ENCODE data around the gene KCNH5. TPM values are rescaled to one million over a fixed set of nuclear protein-coding genes. Genes with fewer than 3 reads are reported as not detected.
A peak's percentile ranks its signal among the peaks of the same experiment; 100 is the strongest.

KCNH5 gene
- total RNA-seq: not detected
- long read RNA-seq: 0 reads

GRCh38 chr14:63045234-63045611 is at the start of gene KCNH5:
Gene KCNH5 (minus strand): TSS chr14:63045458. CDS start chr14:63045186, 272 bp downstream.
- intact Hi-C loops (cut with DNase I): no loop called here
- peak; percentile 49 for ATAC-seq (ENCODE audit: poor library complexity)
- peak; percentile 47 for DNase-seq

DNA sequence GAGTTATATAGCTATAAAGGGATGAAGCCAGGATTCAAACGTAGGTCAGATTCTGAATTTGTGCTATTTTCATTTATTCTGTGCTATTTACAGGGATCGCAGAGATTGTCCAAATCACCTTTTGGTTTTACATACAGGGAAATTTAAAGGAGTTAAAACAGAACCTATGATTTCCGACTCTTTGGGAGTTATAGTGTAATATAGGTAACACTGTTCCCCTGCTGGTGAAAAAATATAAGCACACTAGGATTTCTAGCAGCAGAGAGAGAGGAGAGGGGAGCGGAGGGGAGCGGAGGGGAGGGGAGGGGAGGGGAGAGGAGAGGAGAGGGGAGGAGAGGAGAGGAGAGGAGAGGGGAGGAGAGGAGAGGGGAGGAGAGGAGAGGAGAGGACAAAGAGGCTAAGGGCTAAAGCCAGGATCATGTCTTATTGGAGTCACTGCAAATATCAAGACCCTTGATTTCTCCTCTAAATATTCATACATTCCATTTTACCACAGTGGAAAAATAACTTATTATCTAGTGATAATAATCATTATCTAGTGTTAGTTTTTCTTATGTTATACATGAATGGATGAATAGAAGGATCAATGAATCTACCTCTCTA is 46.2 kb upstream of the KCNH5 start:
- intact Hi-C loops (cut with DNase I): no loop called here
- ATAC-seq (ENCODE audit: poor library complexity) (no peak), DNase-seq (no peak)

DNA sequence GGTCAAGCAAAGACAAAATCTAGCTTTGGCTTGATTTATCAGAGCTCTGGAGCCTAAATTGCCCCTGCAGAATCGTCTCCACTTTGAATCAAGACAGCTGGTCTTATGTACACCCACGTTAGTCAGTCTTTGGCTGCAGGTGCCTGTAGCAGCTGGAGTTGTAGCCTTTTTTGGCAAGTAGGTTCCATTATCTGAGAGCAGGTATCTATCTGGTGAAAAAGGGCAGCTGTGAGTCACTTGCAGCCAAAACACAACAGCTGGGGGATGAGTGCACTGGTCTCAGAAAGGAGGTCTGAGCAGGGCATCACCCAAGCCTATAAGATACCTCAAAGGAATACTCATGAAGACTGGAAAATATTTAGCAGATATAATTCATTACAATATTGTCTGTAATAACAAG is 43.6 kb upstream of the KCNH5 start:
- ATAC-seq (ENCODE audit: poor library complexity): no peak
- intact Hi-C loops (cut with DNase I): no loop called here
- DNase-seq: no peak

DNA sequence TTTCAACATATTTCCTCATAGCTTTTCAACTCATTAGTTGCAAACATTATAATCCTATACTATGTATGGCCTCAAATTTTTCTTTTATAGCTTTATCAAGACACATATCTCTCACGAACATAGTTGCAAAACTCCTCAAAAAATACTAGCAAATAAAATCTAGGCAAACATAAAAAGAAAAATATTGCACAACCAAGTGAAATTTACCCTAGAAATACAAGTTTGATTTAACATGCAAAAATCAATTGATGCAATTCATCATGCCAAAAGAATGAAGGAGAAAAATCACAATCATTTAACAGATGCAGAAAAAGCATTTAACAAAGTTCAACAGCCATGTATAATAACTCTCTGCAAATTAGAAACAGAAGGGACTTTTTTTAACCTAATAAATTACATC is 33.3 kb upstream of the KCNH5 start:
- DNase-seq (no peak), ATAC-seq (ENCODE audit: poor library complexity) (no peak)
- intact Hi-C loops (cut with DNase I): no loop called here

- no peak for ATAC-seq (ENCODE audit: poor library complexity)
- DNase-seq: no peak
- intact Hi-C loops (cut with DNase I): no loop called here
These were observed 31.2 kb upstream of the KCNH5 start for GRCh38 chr14:63076488-63076887.

DNA sequence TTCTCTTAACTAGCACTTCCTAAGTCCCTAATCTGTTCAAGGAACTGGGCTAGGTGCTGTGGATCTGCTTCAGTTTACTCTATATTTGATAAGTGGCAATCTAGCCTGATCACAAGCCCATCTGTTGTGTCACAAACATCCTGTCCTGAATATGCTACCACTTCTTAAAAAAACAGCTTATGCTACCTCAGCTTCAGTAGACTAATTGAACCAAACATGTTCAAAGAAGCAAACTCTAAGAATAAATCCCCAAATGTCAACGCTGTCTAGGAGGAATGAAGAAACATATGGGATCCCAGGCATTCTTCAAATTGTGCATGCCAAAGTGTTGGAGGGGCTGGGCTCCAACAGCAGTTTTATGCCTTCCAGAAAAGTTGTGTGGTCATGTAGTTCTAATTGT is 10.4 kb upstream of the KCNH5 start:
- ATAC-seq (ENCODE audit: poor library complexity) (no peak), DNase-seq (no peak)
- intact Hi-C loops (cut with DNase I): no loop called here

- DNase-seq (no peak), ATAC-seq (ENCODE audit: poor library complexity) (no peak)
- intact Hi-C loops (cut with DNase I): no loop called here
These were observed 6.7 kb upstream of the KCNH5 start for GRCh38 chr14:63051992-63052391.

- DNase-seq: no peak
- ATAC-seq (ENCODE audit: poor library complexity): no peak
- intact Hi-C loops (cut with DNase I): no loop called here
These were observed 6.0 kb upstream of the KCNH5 start for GRCh38 chr14:63051301-63051700.

DNA sequence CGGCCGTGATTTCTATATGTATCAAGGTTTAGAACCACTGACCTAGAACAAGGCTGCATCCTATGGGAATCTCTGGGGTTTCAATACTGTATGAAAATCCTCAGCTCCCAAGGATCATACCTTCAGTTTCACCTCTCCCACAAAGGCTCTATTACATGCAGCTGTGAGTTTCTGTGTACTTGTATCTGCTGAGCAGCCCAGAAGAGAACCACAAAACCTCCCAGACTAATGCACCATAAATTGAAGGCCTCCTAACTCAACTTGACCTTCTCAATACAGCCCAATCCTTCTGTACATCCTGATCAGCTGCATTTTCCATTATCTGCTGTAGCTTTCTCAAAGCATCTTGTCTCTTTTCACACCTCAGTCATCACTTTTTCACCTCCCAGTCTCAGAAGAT is 5.4 kb upstream of the KCNH5 start:
- DNase-seq (no peak), ATAC-seq (ENCODE audit: poor library complexity) (no peak)
- intact Hi-C loops (cut with DNase I): no loop called here

GRCh38 chr14:63046339-63047268 is 1.3 kb upstream of the KCNH5 start:
- no peak for DNase-seq
- intact Hi-C loops (cut with DNase I): no loop called here
- ATAC-seq (ENCODE audit: poor library complexity): no peak

- peak; percentile 38 for DNase-seq
- intact Hi-C loops (cut with DNase I): no loop called here
- peak; percentile 31 for ATAC-seq (ENCODE audit: poor library complexity)
These were observed 508 bp upstream of the KCNH5 start for GRCh38 chr14:63045612-63046320.

- intact Hi-C loops (cut with DNase I): no loop called here
- DNase-seq: no peak
- ATAC-seq (ENCODE audit: poor library complexity): no peak
These were observed 5.4 kb downstream of the KCNH5 start for GRCh38 chr14:63039866-63040265.

GRCh38 chr14:63032641-63033040 is 12.6 kb downstream of the KCNH5 start:
- no peak for DNase-seq
- intact Hi-C loops (cut with DNase I): no loop called here
- no peak for ATAC-seq (ENCODE audit: poor library complexity)

- intact Hi-C loops (cut with DNase I): no loop called here
- no peak for DNase-seq
- no peak for ATAC-seq (ENCODE audit: poor library complexity)
These were observed 13.2 kb downstream of the KCNH5 start for GRCh38 chr14:63032076-63032475.

DNA sequence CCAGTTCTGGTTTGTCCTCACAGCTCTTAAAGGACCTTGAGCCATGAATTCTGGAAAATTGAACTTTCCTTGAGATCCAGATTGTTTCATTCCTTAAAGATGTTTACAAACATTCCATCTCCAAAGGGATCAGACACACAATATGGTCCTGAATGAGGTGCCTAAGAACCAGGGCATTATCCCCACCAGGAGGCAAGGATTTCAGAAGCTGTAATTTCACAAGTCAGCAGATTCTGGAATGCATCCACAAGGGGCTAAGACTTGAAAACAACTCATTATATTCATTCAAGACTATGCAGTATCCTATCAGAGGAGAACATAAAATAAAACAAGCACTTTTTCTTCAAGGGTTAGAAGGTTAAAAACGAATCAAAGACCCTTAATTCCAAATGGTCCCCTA is 15.1 kb downstream of the KCNH5 start:
- DNase-seq (no peak), ATAC-seq (ENCODE audit: poor library complexity) (no peak)
- intact Hi-C loops (cut with DNase I): no loop called here

DNA sequence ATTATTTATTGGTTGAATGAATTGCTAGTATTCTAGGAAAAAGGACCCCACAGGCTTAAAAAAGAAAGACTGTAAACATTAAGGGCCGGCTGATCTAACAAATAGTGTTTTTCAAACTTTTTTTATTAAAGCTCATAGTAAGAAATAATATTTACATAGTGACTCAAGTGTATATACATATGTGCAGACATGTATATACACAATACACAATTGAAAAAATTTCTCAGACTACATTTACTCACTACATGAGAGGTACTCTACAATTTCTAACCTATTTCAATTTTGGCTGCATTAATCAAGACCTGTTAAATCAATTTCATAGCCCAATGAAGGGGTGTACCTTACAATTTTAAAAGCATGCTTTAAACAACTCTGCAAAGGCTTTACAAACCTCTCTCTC is 17.5 kb downstream of the KCNH5 start:
- DNase-seq: no peak
- no peak for ATAC-seq (ENCODE audit: poor library complexity)
- intact Hi-C loops (cut with DNase I): no loop called here

- ATAC-seq (ENCODE audit: poor library complexity) (no peak), DNase-seq (no peak)
- intact Hi-C loops (cut with DNase I): no loop called here
These were observed 18.8 kb downstream of the KCNH5 start for GRCh38 chr14:63026491-63026890.

DNA sequence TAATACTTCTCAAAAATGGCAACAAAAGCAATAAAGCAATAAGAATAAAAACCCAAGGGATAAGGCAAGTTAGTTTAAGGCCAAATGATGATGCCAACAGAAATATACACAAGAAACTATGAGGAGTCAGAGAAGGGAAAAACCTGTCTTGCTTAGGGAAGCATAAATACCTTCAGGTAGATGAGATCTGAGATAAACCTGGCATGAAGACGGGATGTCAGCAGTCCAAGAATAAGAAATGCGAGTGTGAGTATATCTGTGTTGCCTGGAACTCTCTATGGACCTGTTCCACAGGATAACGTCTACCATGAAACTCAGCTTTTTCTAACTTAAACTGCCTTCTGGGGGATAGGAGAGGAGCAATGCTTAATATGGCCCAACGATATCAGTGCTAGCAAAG is 30.6 kb downstream of the KCNH5 start:
- intact Hi-C loops (cut with DNase I): no loop called here
- no peak for ATAC-seq (ENCODE audit: poor library complexity)
- no peak for DNase-seq

DNA sequence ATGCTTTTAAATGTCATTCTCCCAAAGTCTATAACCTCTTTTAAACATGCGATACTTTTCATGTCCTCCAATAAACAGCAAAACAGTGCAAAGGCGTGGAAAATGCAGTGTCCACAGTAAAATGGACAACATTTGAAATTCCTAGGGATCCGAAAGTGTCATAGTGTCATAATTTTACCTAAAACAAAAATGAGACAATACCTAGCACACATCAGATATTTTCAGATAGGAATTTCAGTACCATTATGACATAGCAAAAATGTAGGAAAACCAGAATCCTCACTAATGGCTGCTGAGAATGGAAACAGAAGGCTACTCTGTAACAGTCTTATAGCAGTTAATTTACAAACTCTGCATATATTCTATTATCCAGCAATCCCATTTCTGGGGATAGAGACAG is 33.1 kb downstream of the KCNH5 start:
- intact Hi-C loops (cut with DNase I): no loop called here
- DNase-seq (no peak), ATAC-seq (ENCODE audit: poor library complexity) (no peak)

DNA sequence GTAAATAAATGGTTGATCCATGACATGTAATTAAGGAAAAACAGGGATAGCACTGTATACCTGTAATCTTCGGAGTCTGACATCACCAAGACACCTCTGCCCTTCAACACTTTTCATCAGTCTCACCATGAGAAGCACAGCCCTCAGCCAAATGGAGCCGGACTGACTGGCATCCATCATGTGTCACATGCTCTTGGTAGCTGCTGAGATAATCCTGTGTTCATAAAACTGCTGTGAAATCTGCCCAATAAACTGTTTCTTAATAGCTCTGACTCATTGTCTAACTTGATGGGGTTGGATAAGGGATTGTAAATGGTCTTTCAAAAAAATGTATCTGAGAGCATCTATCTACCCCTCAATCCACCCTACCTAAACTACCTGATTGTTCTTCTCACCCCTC is 33.6 kb downstream of the KCNH5 start:
- intact Hi-C loops (cut with DNase I): no loop called here
- no peak for ATAC-seq (ENCODE audit: poor library complexity)

More for the DNA sequence above, 33.6 kb downstream of the KCNH5 start:
- no peak for DNase-seq
